ENCODE data around the gene NCAM1.
"Not testable (repeated sequence)": the region's sequence is repeated elsewhere in the genome, so short reads cannot be mapped to it uniquely, and the experiment has no call there.

NCAM1 gene

GRCh38 chr11:112961146-112961668 lies at the start of gene NCAM1:
NCAM1 (plus strand) TSS chr11:112961420.
- DNase-seq (ENCODE audit: low spot score) = peak; percentile 31

GRCh38 chr11:112922606-112923005 lies 38.6 kb upstream of the NCAM1 start:
- no peak for DNase-seq (ENCODE audit: low spot score)

- DNase-seq (ENCODE audit: low spot score) = not testable (repeated sequence)
Measured at GRCh38 chr11:112924836-112925235, 36.4 kb upstream of the NCAM1 start.

GRCh38 chr11:112925516-112926310 lies 35.5 kb upstream of the NCAM1 start:
- DNase-seq (ENCODE audit: low spot score) = no peak

GRCh38 chr11:112928136-112928535 lies 33.1 kb upstream of the NCAM1 start:
- DNase-seq (ENCODE audit: low spot score) = no peak

GRCh38 chr11:112929432-112929831 lies 31.8 kb upstream of the NCAM1 start:
- DNase-seq (ENCODE audit: low spot score) = no peak

GRCh38 chr11:112931703-112932102 lies 29.5 kb upstream of the NCAM1 start:
- DNase-seq (ENCODE audit: low spot score) = no peak

GRCh38 chr11:112932593-112932992 lies 28.6 kb upstream of the NCAM1 start:
- DNase-seq (ENCODE audit: low spot score) = no peak

- DNase-seq (ENCODE audit: low spot score) = no peak
Measured at GRCh38 chr11:112933970-112934369, 27.2 kb upstream of the NCAM1 start.

GRCh38 chr11:112941104-112941503 lies 20.1 kb upstream of the NCAM1 start:
- no peak for DNase-seq (ENCODE audit: low spot score)

GRCh38 chr11:112942966-112943643 lies 18.1 kb upstream of the NCAM1 start:
- no peak for DNase-seq (ENCODE audit: low spot score)

- no peak for DNase-seq (ENCODE audit: low spot score)
Measured at GRCh38 chr11:112946866-112947265, 14.4 kb upstream of the NCAM1 start.

- DNase-seq (ENCODE audit: low spot score) = no peak
Measured at GRCh38 chr11:112949781-112950575, 11.2 kb upstream of the NCAM1 start.

GRCh38 chr11:112958670-112959069 lies 2.5 kb upstream of the NCAM1 start:
- DNase-seq (ENCODE audit: low spot score) = no peak

- no peak for DNase-seq (ENCODE audit: low spot score)
Measured at GRCh38 chr11:112961751-112962578, 745 bp downstream of the NCAM1 start.

- DNase-seq (ENCODE audit: low spot score) = no peak
Measured at GRCh38 chr11:112962579-112963367, 1.6 kb downstream of the NCAM1 start.

GRCh38 chr11:112963368-112963955 lies 2.2 kb downstream of the NCAM1 start:
- no peak for DNase-seq (ENCODE audit: low spot score)

GRCh38 chr11:112965656-112966055 lies 4.4 kb downstream of the NCAM1 start:
- DNase-seq (ENCODE audit: low spot score) = no peak

GRCh38 chr11:112966561-112966960 lies 5.3 kb downstream of the NCAM1 start:
- no peak for DNase-seq (ENCODE audit: low spot score)

GRCh38 chr11:112967082-112967481 lies 5.9 kb downstream of the NCAM1 start:
- no peak for DNase-seq (ENCODE audit: low spot score)
